ENCODE measurements around the gene SLC26A9.

DNA sequence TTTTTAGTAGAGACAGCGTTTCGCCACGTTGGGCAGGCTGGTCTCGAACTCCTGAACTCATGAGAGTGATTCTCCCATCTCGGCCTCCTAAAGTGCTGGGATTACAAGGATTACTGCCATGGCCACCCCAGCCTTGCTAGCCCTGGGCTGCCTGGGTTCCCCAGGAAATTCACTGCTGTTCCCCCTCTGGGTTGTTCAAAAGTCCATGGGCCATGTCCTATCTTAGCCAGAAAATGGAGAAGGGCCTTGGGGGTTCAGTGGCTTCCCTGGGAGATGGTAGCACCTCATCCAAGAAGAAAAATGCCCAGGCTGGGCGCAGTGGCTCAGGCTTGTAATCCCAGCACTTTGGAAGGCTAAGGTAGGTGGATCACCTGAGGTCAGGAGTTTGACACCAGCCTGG is 20.9 kb downstream of the SLC26A9 start:
- TF ChIP-seq, protein P1, sequence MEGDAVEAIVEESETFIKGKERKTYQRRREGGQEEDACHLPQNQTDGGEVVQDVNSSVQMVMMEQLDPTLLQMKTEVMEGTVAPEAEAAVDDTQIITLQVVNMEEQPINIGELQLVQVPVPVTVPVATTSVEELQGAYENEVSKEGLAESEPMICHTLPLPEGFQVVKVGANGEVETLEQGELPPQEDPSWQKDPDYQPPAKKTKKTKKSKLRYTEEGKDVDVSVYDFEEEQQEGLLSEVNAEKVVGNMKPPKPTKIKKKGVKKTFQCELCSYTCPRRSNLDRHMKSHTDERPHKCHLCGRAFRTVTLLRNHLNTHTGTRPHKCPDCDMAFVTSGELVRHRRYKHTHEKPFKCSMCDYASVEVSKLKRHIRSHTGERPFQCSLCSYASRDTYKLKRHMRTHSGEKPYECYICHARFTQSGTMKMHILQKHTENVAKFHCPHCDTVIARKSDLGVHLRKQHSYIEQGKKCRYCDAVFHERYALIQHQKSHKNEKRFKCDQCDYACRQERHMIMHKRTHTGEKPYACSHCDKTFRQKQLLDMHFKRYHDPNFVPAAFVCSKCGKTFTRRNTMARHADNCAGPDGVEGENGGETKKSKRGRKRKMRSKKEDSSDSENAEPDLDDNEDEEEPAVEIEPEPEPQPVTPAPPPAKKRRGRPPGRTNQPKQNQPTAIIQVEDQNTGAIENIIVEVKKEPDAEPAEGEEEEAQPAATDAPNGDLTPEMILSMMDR (IDR thresholded peaks at IDR 0.05; ENCODE audit: low read length): no peak
- no peak for TF ChIP-seq EZH2 (optimal IDR thresholded peaks at IDR 0.05; ENCODE audit: low read depth, low read length)

All from MM.1S (cell line).